ENCODE measurements around the gene SEPTIN10.

- no peak for TF ChIP-seq CTCF (IDR thresholded peaks at IDR 0.05)
- TF ChIP-seq ZFX (IDR thresholded peaks at IDR 0.05; ENCODE audit: borderline replicate concordance), result no peak
Observed at GRCh38 chr2:109563980-109564550, 49.7 kb downstream of the SEPTIN10 start.

Measured in 22Rv1 (cell line).